SK-N-SH (cell line): ENCODE results near the gene ERBB2.

Source experiments
- CHD2 ChIP-seq: fragments of 150-350 bp; IDR thresholded peaks from 2 replicates; pipeline ENCODE4 v1.6.1; 2018; ENCODE audit warnings: low read length; ENCODE audit not compliant: partially characterized antibody
- EZH2phosphoT487 ChIP-seq: fragments of 200-600 bp; sonication (generic); IDR thresholded peaks from 2 replicates; pipeline ENCODE4 v1.6.1; 2017; ENCODE audit warnings: low read depth, mixed run types, mild to moderate bottlenecking, antibody characterized with exemption, moderate library complexity, borderline replicate concordance
- NFIC ChIP-seq: IDR thresholded peaks from 2 replicates; pipeline ENCODE4 v1.4.0; 2012; ENCODE audit warnings: borderline replicate concordance
- NRF1 ChIP-seq: IDR thresholded peaks from 2 replicates; pipeline ENCODE4 v1.6.1; 2012; ENCODE audit warnings: low read depth, mild to moderate bottlenecking, low read length
- PBX3 ChIP-seq: IDR thresholded peaks from 2 replicates; pipeline ENCODE4; 2012
- POLR2AphosphoS5 ChIP-seq: IDR thresholded peaks from 2 replicates; pipeline ENCODE4 v1.6.1; 2012; ENCODE audit warnings: low read depth, low read length
- REST ChIP-seq: IDR thresholded peaks from 2 replicates; pipeline ENCODE4 v1.6.1; 2012; ENCODE audit warnings: mild to moderate bottlenecking, low read depth, low read length, moderate library complexity
- SIN3A ChIP-seq: IDR thresholded peaks from 2 replicates; pipeline ENCODE4 v1.6.1; 2012; ENCODE audit warnings: low read depth, mild to moderate bottlenecking, low read length, moderate library complexity, borderline replicate concordance
- SMC3 ChIP-seq: IDR thresholded peaks from 2 replicates; pipeline ENCODE4 v1.6.1; 2012; ENCODE audit warnings: low read depth, low read length, improper control_type of control experiment
- TAF1 ChIP-seq: IDR thresholded peaks from 2 replicates; pipeline ENCODE4 v1.6.1; 2012; ENCODE audit warnings: low read depth, mild to moderate bottlenecking, low read length, moderate library complexity, borderline replicate concordance
- TCF12 ChIP-seq: IDR thresholded peaks from 2 replicates; pipeline ENCODE4 v1.4.0; 2012
- TF ChIP-seq, protein P1 (sequence below): fragments of 150-350 bp; IDR thresholded peaks from 2 replicates; pipeline ENCODE4 v1.6.1; 2017; ENCODE audit warnings: antibody characterized with exemption, low read length, low read depth, borderline replicate concordance
- TF ChIP-seq, protein P2 (sequence below): fragments of 200-600 bp; sonication (generic); IDR thresholded peaks from 2 replicates; pipeline ENCODE4 v1.6.1; 2017; ENCODE audit warnings: antibody characterized with exemption, mild to moderate bottlenecking, moderate library complexity
- TF ChIP-seq, protein P3 (sequence below): IDR thresholded peaks from 2 replicates; pipeline ENCODE4 v1.4.0; 2012; ENCODE audit warnings: low read depth, borderline replicate concordance

DNA sequence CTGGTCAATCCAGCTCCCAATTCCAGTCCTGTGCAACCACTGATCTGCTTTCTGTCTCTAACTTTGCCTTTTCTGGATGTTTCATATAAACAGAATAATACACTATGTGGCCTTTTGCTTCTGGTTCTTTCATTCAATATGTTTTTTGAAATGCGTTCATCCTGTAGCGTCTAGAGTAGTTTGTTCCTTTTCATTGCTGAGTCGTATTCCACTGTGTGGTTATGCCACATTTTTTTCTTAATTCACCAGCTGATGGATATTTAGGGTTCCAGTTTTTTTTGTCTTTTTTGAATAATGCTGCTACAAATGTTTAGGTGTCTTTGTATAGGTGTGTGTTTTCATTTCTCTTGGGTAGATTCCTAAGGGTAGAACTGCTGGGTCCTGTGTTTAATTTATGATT, 32.7 kb downstream of the ERBB2 start:
- TF ChIP-seq, protein P1, sequence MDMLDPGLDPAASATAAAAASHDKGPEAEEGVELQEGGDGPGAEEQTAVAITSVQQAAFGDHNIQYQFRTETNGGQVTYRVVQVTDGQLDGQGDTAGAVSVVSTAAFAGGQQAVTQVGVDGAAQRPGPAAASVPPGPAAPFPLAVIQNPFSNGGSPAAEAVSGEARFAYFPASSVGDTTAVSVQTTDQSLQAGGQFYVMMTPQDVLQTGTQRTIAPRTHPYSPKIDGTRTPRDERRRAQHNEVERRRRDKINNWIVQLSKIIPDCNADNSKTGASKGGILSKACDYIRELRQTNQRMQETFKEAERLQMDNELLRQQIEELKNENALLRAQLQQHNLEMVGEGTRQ = no peak
- TF ChIP-seq, protein P2, sequence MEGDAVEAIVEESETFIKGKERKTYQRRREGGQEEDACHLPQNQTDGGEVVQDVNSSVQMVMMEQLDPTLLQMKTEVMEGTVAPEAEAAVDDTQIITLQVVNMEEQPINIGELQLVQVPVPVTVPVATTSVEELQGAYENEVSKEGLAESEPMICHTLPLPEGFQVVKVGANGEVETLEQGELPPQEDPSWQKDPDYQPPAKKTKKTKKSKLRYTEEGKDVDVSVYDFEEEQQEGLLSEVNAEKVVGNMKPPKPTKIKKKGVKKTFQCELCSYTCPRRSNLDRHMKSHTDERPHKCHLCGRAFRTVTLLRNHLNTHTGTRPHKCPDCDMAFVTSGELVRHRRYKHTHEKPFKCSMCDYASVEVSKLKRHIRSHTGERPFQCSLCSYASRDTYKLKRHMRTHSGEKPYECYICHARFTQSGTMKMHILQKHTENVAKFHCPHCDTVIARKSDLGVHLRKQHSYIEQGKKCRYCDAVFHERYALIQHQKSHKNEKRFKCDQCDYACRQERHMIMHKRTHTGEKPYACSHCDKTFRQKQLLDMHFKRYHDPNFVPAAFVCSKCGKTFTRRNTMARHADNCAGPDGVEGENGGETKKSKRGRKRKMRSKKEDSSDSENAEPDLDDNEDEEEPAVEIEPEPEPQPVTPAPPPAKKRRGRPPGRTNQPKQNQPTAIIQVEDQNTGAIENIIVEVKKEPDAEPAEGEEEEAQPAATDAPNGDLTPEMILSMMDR = no peak
- TF ChIP-seq REST (no peak), EZH2phosphoT487 (no peak), POLR2AphosphoS5 (no peak), SIN3A (no peak), TCF12 (no peak), NFIC (no peak), TAF1 (no peak), CHD2 (no peak), SMC3 (no peak), NRF1 (no peak), PBX3 (no peak)
- TF ChIP-seq, protein P3, sequence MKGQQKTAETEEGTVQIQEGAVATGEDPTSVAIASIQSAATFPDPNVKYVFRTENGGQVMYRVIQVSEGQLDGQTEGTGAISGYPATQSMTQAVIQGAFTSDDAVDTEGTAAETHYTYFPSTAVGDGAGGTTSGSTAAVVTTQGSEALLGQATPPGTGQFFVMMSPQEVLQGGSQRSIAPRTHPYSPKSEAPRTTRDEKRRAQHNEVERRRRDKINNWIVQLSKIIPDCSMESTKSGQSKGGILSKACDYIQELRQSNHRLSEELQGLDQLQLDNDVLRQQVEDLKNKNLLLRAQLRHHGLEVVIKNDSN = no peak
